A549 (cell line): ENCODE results near the gene GPR171. TPM values are rescaled to one million over a fixed set of nuclear protein-coding genes. Genes with fewer than 3 reads are reported as not detected.

ENCODE experiments used
- ATAC-seq, 2 experiments: fragments of 200-7000 bp in 1 of 2; fragments of >200 bp in 1 of 2; cut with Nextera tagmentation in 1 of 2; cut with Tn5 transposase in 1 of 2; 3 replicates each; pipeline versions ENCODE4 v1.8.0 to v1.9.1; 2018 to 2020; ENCODE audit warnings: mild to moderate bottlenecking in 1 of 2, moderate library complexity in 1 of 2
- CTCF ChIA-PET: fragments of 300-600 bp; sonication (Branson Sonifier 250); formaldehyde crosslinking; extraction: SDS; loops from one replicate; lab custom pipeline; 2021; ENCODE audit warnings: antibody characterized with exemption, inconsistent platforms; lab: Yijun Ruan, JAX
- POLR2A ChIA-PET: fragments of 350-600 bp; formaldehyde crosslinking; extraction: SDS; loops from one replicate; lab custom pipeline; 2021; ENCODE audit warnings: antibody characterized with exemption, inconsistent platforms; lab: Yijun Ruan, JAX
- DNase-seq, 2 experiments: peaks; one replicate each; pipeline versions ENCODE4 v3.0.0 to v3.0.0-alpha.2; 2011 to 2016; ENCODE audit warnings: low read depth in 1 of 2, low spot score in 1 of 2
- FAIRE-seq: peaks from 2 replicates; lab custom pipeline; 2011; peaks lifted over from hg19 to GRCh38; lab: Jason Lieb, UNC
- H3K27ac ChIP-seq, 2 experiments: fragments of >200 bp; sonication (Bioruptor Twin); formaldehyde crosslinking; 3 replicates each; pipeline ENCODE4 v1.5.1; 2016 to 2017
- H3K4me1 ChIP-seq: fragments of >200 bp; sonication (Bioruptor Twin); formaldehyde crosslinking; 3 replicates; pipeline ENCODE4 v1.6.1; 2016
- H3K4me2 ChIP-seq: fragments of >200 bp; sonication (Bioruptor Twin); formaldehyde crosslinking; 3 replicates; pipeline ENCODE4 v1.6.1; 2016
- H3K4me3 ChIP-seq: fragments of >200 bp; sonication (Bioruptor Twin); formaldehyde crosslinking; 3 replicates; pipeline ENCODE4 v1.5.1; 2016
- H3K9me3 ChIP-seq: fragments of >200 bp; sonication (Bioruptor Twin); formaldehyde crosslinking; 3 replicates; pipeline ENCODE4 v1.6.1; 2016
- ATOH8 ChIP-seq: fragments of 250-450 bp; sonication (Bioruptor Pico); IDR thresholded peaks from 2 replicates; pipeline ENCODE4 v1.5.0; 2020; ENCODE audit warnings: low read depth, mild to moderate bottlenecking, moderate library complexity
- BCL3 ChIP-seq: fragments of >200 bp; sonication (Bioruptor Twin); formaldehyde crosslinking; IDR thresholded peaks from 3 replicates; pipeline ENCODE4 v1.6.1; 2016
- BHLHE40 ChIP-seq: IDR thresholded peaks from 2 replicates; pipeline ENCODE4 v1.6.1; 2012; ENCODE audit warnings: low read depth, low read length, inconsistent platforms
- CEBPB ChIP-seq, 2 experiments: fragments of >200 bp in 1 of 2; sonication (Bioruptor Twin) in 1 of 2; formaldehyde crosslinking in 1 of 2; IDR thresholded peaks; 2 replicates each; pipeline ENCODE4 v1.6.1; 2012 to 2016
- CHD4 ChIP-seq: fragments of 200-600 bp; sonication (generic); IDR thresholded peaks from 2 replicates; pipeline ENCODE4 v1.6.1; 2016; ENCODE audit warnings: antibody characterized with exemption, mild to moderate bottlenecking, borderline replicate concordance
- FOSL2 ChIP-seq, 2 experiments: fragments of 450-650 bp in 1 of 2; fragments of >200 bp in 1 of 2; sonication (Bioruptor Twin) in 1 of 2; formaldehyde crosslinking; IDR thresholded peaks; 2 replicates each; pipeline versions ENCODE4 v1.5.0 to v1.6.1; 2016 to 2020; ENCODE audit warnings: mild to moderate bottlenecking in 1 of 2, moderate library complexity in 1 of 2
- GATA3 ChIP-seq: IDR thresholded peaks from 2 replicates; pipeline ENCODE4 v1.6.1; 2012; ENCODE audit warnings: borderline replicate concordance
- HOXA7 ChIP-seq: fragments of 250-450 bp; sonication (Bioruptor Pico); IDR thresholded peaks from 2 replicates; pipeline ENCODE4 v1.5.0; 2020; ENCODE audit warnings: mild to moderate bottlenecking, moderate library complexity
- HOXB13 ChIP-seq: fragments of 250-450 bp; sonication (Bioruptor Pico); IDR thresholded peaks from 2 replicates; pipeline ENCODE4 v1.5.0; 2020; ENCODE audit warnings: low read depth, mild to moderate bottlenecking, moderate library complexity
- KDM1A ChIP-seq: fragments of 200-600 bp; sonication (generic); IDR thresholded peaks from 2 replicates; pipeline ENCODE4 v1.6.1; 2016; ENCODE audit warnings: low read depth, mild to moderate bottlenecking
- MAFK ChIP-seq: fragments of 450-650 bp; IDR thresholded peaks from 2 replicates; pipeline ENCODE4 v1.6.1; 2014; ENCODE audit not compliant: partially characterized antibody
- MAX ChIP-seq: IDR thresholded peaks from 2 replicates; pipeline ENCODE4 v1.6.1; 2012
- NFE2L2 ChIP-seq: fragments of 150-350 bp; conservative IDR thresholded peaks from 2 replicates; pipeline ENCODE4 v1.6.1; 2014; ENCODE audit warnings: low read length
- POLR2A ChIP-seq: IDR thresholded peaks from 2 replicates; pipeline ENCODE4 v1.6.1; 2012; ENCODE audit warnings: mild to moderate bottlenecking, low read length
- POLR2AphosphoS2 ChIP-seq: conservative IDR thresholded peaks from 2 replicates; pipeline ENCODE4 v1.6.1; 2012; ENCODE audit warnings: low read length, improper control_type of control experiment, inconsistent platforms
- RAD21 ChIP-seq, 2 experiments: fragments of >200 bp in 1 of 2; sonication (Bioruptor Twin) in 1 of 2; formaldehyde crosslinking in 1 of 2; IDR thresholded peaks in 1 of 2; conservative IDR thresholded peaks in 1 of 2; 2 replicates in 1 of 2; 3 replicates in 1 of 2; pipeline ENCODE4 v1.6.1; 2012 to 2018; ENCODE audit warnings: inconsistent platforms in 1 of 2
- RCOR1 ChIP-seq: fragments of 150-350 bp; IDR thresholded peaks from 2 replicates; pipeline ENCODE4 v1.6.1; 2014; ENCODE audit warnings: antibody characterized with exemption, low read length, low read depth
- SREBF2 ChIP-seq: fragments of 450-650 bp; IDR thresholded peaks from 2 replicates; pipeline ENCODE4 v1.6.1; 2014; ENCODE audit warnings: mild to moderate bottlenecking, moderate library complexity
- USF2 ChIP-seq: fragments of 450-650 bp; IDR thresholded peaks from 2 replicates; pipeline ENCODE4 v1.6.1; 2014; ENCODE audit warnings: antibody characterized with exemption
- ZC3H11A ChIP-seq: fragments of 450-650 bp; IDR thresholded peaks from 2 replicates; pipeline ENCODE4 v1.6.1; 2014; ENCODE audit warnings: antibody characterized with exemption, mild to moderate bottlenecking
- ZFP36 ChIP-seq: fragments of 450-650 bp; IDR thresholded peaks from 2 replicates; pipeline ENCODE4 v1.6.1; 2014; ENCODE audit warnings: borderline replicate concordance; ENCODE audit not compliant: partially characterized antibody
- ZNF302 ChIP-seq: fragments of 250-450 bp; sonication (Bioruptor Pico); IDR thresholded peaks from 2 replicates; pipeline ENCODE4 v1.9.0; 2021; ENCODE audit warnings: inconsistent platforms, mild to moderate bottlenecking, moderate library complexity
- ZSCAN20 ChIP-seq: fragments of 250-450 bp; sonication (Bioruptor Pico); IDR thresholded peaks from 2 replicates; pipeline ENCODE4 v1.8.0; 2022; ENCODE audit warnings: mild to moderate bottlenecking, moderate library complexity
- WGBS: methylation state at CpG from one replicate; pipeline ENCODE4 v1.1.6; 2017; ENCODE audit errors: missing lambda C conversion rate; 5-methylcytosine and 5-hydroxymethylcytosine counted together
- polyA plus RNA-seq, 4 experiments: library from polyadenylated mRNA; depleted of rRNA in 3 of 4; stranded (reverse); fragments of >200 nt; fragmentation: RNase III in 1 of 4; extraction: RNeasy Plus Mini Kit Qiagen cat#74134 plus additional on column Dnase treatment in 1 of 4; gene quantifications; 2 replicates in 3 of 4; 3 replicates in 1 of 4; pipeline ENCODE4 v1.2.3, GENCODE V29; 2011 to 2017
- TF ChIP-seq, protein P1 (sequence below): IDR thresholded peaks from 2 replicates; pipeline ENCODE4 v1.6.1; 2012
- TF ChIP-seq, protein P2 (sequence below): fragments of >200 bp; sonication (Bioruptor Twin); formaldehyde crosslinking; IDR thresholded peaks from 2 replicates; pipeline ENCODE4 v1.6.1; 2016
- TF ChIP-seq, protein P3 (sequence below): fragments of 200-600 bp; sonication (generic); IDR thresholded peaks from 2 replicates; pipeline ENCODE4 v1.6.1; 2016; ENCODE audit warnings: antibody characterized with exemption, mild to moderate bottlenecking, moderate library complexity

GPR171 gene
- polyA plus RNA-seq, 2 of the 4 experiments (the other 2 are of a cell fraction), result not detected

DNA sequence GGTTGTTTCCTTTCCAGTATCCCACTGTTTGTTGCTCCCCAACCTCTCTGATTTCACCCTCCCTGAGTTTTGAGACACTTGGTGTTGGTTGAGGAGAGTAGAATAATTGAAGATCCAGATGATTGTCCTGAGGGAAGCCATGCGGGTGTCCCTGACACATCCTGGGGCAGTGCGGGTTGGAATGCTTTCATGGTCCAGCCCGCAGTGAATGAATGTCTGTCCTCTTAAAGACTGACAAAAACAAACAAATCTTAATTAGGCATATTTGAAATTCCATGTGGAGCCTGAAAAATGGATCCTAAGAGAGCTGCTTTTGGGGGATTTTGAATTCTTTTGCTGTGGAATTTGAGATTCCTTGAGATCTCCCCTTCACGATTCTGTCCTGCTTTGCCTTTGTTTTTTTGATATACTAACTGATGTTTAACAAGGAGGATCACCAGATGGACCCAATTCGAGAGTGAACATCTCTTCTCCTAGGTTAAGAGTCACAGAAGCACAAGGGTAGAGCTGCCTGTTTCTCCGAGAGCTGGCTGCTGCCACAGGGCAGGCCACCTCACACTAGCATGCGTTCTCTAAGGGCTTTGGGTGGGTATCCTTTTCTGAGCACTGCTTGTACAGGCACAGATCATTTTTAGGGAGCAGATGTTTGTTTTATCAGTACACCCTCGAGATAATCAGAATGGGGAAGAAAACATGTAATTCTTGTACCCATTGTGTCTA, 47.4 kb downstream of the GPR171 start (continued):
- TF ChIP-seq ZSCAN20 (CRISPR knock-in tag), result no peak
- TF ChIP-seq ZC3H11A, result no peak
- TF ChIP-seq, all 56 proteins: peak for 0

DNA sequence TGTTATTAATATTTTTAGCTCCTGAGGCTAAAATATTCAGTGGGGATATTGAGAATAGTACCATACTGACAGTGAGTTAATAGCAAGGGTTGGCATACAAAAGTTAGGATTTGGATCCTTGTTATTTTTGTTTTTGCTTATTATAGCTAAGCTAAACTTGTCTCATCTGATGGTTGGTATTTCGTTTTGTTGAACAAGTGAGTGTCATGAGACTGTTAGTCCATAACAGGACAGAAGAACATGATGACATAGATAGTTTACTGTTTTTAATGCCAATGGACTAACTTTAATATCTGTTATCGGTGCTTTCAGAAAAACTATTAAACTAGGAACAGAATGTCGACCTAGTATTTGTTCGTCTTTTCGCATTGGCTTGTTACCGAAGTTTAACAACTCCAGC, 48.5 kb downstream of the GPR171 start:
- Histone ChIP-seq H3K9me3 (no peaks in the 10 kb centered on the region), H3K4me2 (no peak overlapping the region), H3K27ac (no peak overlapping the region), H3K4me1 (no peaks in the 10 kb centered on the region), H3K4me3 (no peak overlapping the region)
- FAIRE-seq (no peak), DNase-seq (no peak), ATAC-seq (no peak)
- ChIA-PET POLR2A (no interaction called here), CTCF (interaction anchor here (1.0 to 3.1 kb wide), 3 partner anchors 9 to 146 kb away, joined by 5 to 16 read pairs (median 12); no protein-coding TSS in a partner anchor)
- TF ChIP-seq MAFK (no peak), GATA3 (no peak), BHLHE40 (no peak), USF2 (no peak), ZNF302 (no peak), NFE2L2 (no peak), ZFP36 (no peak), RAD21 (conservative IDR thresholded peaks at IDR 0.05 in 1 of 2, IDR thresholded peaks at IDR 0.05 in 1 of 2) (no peak), BCL3 (no peak), FOSL2 (IDR thresholded peaks at IDR 0.05) (no peak), FOSL2 (CRISPR knock-in tag; IDR thresholded peaks at IDR 0.05) (no peak), KDM1A (no peak), POLR2AphosphoS2 (no peak), SREBF2 (no peak)
- TF ChIP-seq, protein P1, sequence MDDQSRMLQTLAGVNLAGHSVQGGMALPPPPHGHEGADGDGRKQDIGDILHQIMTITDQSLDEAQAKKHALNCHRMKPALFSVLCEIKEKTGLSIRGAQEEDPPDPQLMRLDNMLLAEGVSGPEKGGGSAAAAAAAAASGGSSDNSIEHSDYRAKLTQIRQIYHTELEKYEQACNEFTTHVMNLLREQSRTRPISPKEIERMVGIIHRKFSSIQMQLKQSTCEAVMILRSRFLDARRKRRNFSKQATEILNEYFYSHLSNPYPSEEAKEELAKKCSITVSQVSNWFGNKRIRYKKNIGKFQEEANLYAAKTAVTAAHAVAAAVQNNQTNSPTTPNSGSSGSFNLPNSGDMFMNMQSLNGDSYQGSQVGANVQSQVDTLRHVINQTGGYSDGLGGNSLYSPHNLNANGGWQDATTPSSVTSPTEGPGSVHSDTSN, result no peak
- TF ChIP-seq, protein P2, sequence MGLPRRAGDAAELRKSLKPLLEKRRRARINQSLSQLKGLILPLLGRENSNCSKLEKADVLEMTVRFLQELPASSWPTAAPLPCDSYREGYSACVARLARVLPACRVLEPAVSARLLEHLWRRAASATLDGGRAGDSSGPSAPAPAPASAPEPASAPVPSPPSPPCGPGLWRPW, result no peak
- WGBS, result 66% methylated on average over 6 of the region's 6 CpGs

DNA sequence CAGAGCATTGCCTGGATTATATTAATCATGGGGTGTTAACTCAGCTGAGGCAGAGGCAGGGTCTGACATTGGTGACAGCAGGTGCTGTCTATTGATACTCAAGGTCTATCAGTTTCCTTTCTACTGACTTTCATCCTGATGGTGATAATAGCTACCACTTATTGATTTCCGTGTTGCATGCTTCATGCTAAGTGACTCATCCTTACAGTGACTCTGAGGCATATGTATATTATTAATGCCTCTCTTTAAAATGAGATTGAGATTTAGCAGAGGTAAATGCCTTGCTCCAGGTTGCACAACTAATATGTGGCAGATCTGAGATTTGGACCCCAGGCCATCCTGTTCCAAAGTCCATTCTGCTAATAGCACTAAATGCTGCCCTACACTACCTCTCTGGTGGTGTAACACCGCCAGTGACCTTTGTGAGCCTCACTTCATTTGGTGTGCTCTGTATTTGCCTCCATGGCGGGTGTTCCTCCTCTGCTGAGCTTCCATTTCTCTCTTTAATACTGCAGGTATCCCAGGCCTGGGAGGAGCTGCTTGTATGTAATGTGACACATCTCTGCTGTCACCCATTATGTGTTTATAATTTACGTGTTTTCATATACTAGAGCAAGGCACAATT, 50.4 kb downstream of the GPR171 start:
- CTCF ChIA-PET, result interaction anchor here (0.7 to 3.1 kb wide), 8 partner anchors 9 to 365 kb away, joined by 3 to 16 read pairs (median 4); no protein-coding TSS in a partner anchor
- DNase-seq (no peak), FAIRE-seq (no peak), ATAC-seq (no peak)
- Histone ChIP-seq H3K4me2 (no peak overlapping the region), H3K4me3 (no peak overlapping the region), H3K9me3 (no peaks in the 10 kb centered on the region), H3K27ac (no peak overlapping the region), H3K4me1 (no peaks in the 10 kb centered on the region)
- POLR2A ChIA-PET, result no interaction called here
- 84% methylated on average over 4 of the region's 4 CpGs for WGBS
- TF ChIP-seq HOXB13 (CRISPR knock-in tag), result no peak
- TF ChIP-seq CHD4, result no peak
- no peak for TF ChIP-seq POLR2A
- TF ChIP-seq MAX, result no peak
- TF ChIP-seq HOXA7 (CRISPR knock-in tag), result no peak
- no peak for TF ChIP-seq POLR2AphosphoS2
- no peak for TF ChIP-seq ZNF302
- no peak for TF ChIP-seq NFE2L2
- no peak for TF ChIP-seq RCOR1
- TF ChIP-seq, protein P3, sequence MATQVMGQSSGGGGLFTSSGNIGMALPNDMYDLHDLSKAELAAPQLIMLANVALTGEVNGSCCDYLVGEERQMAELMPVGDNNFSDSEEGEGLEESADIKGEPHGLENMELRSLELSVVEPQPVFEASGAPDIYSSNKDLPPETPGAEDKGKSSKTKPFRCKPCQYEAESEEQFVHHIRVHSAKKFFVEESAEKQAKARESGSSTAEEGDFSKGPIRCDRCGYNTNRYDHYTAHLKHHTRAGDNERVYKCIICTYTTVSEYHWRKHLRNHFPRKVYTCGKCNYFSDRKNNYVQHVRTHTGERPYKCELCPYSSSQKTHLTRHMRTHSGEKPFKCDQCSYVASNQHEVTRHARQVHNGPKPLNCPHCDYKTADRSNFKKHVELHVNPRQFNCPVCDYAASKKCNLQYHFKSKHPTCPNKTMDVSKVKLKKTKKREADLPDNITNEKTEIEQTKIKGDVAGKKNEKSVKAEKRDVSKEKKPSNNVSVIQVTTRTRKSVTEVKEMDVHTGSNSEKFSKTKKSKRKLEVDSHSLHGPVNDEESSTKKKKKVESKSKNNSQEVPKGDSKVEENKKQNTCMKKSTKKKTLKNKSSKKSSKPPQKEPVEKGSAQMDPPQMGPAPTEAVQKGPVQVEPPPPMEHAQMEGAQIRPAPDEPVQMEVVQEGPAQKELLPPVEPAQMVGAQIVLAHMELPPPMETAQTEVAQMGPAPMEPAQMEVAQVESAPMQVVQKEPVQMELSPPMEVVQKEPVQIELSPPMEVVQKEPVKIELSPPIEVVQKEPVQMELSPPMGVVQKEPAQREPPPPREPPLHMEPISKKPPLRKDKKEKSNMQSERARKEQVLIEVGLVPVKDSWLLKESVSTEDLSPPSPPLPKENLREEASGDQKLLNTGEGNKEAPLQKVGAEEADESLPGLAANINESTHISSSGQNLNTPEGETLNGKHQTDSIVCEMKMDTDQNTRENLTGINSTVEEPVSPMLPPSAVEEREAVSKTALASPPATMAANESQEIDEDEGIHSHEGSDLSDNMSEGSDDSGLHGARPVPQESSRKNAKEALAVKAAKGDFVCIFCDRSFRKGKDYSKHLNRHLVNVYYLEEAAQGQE, result no peak
- TF ChIP-seq ATOH8, result no peak
- no peak for TF ChIP-seq CEBPB (IDR thresholded peaks at IDR 0.05)
- TF ChIP-seq FOSL2 (IDR thresholded peaks at IDR 0.05), result no peak
- TF ChIP-seq FOSL2 (CRISPR knock-in tag; IDR thresholded peaks at IDR 0.05), result no peak
